ENCODE results near the gene ANKS1B.

DNA sequence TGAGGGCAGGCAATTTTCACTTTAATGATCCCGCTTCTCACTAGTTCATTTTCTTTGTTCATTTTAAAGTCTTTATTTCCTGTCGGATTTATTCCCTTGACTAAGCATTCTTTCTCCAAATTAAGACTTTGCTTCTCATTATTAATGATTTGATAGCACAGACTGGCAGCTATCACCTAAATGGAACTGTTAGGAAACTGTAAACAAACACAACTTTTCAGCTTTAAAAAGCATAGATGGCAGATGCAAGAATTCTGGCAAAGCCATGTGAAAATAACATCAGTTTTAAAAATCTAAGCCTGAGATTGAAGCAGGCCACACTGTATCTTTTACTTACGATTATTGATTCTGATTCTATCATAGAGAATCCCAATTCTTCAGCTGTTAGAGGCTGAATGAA, 225.7 kb downstream of the ANKS1B start:
- TF ChIP-seq, protein P1, sequence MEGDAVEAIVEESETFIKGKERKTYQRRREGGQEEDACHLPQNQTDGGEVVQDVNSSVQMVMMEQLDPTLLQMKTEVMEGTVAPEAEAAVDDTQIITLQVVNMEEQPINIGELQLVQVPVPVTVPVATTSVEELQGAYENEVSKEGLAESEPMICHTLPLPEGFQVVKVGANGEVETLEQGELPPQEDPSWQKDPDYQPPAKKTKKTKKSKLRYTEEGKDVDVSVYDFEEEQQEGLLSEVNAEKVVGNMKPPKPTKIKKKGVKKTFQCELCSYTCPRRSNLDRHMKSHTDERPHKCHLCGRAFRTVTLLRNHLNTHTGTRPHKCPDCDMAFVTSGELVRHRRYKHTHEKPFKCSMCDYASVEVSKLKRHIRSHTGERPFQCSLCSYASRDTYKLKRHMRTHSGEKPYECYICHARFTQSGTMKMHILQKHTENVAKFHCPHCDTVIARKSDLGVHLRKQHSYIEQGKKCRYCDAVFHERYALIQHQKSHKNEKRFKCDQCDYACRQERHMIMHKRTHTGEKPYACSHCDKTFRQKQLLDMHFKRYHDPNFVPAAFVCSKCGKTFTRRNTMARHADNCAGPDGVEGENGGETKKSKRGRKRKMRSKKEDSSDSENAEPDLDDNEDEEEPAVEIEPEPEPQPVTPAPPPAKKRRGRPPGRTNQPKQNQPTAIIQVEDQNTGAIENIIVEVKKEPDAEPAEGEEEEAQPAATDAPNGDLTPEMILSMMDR (IDR thresholded peaks at IDR 0.05), result no peak
- no peak for TF ChIP-seq POLR2A (IDR thresholded peaks at IDR 0.05)

Measured in thyroid gland (tissue), 4 donors.